Measurements from ENCODE around the gene RAP1B.

Gene RAP1B

GRCh38 chr12:68628698-68629097 is 18.0 kb downstream of the RAP1B start:
- DNase-seq (ENCODE audit: low read depth), result no peak
- H3K4me3 ChIP-seq (ENCODE audit: control insufficient read depth, low read depth, low read length), result no peak overlapping the region
- TF ChIP-seq CTCF (IDR thresholded peaks at IDR 0.05; ENCODE audit: control insufficient read depth, insufficient read depth, low read depth, low read length, missing control alignments), result no peak

- no peak for TF ChIP-seq CTCF (IDR thresholded peaks at IDR 0.05; ENCODE audit: control insufficient read depth, insufficient read depth, low read depth, low read length, missing control alignments)
- DNase-seq (ENCODE audit: low read depth), result no peak
- no peak overlapping the region for H3K4me3 ChIP-seq (ENCODE audit: control insufficient read depth, low read depth, low read length)
Observed at GRCh38 chr12:68630050-68630449, 19.4 kb downstream of the RAP1B start.

- no peak overlapping the region for H3K4me3 ChIP-seq (ENCODE audit: control insufficient read depth, low read depth, low read length)
- no peak for DNase-seq (ENCODE audit: low read depth)
- no peak for TF ChIP-seq CTCF (IDR thresholded peaks at IDR 0.05; ENCODE audit: control insufficient read depth, insufficient read depth, low read depth, low read length, missing control alignments)
Observed at GRCh38 chr12:68630598-68630997, 19.9 kb downstream of the RAP1B start.

- no peak for TF ChIP-seq CTCF (IDR thresholded peaks at IDR 0.05; ENCODE audit: control insufficient read depth, insufficient read depth, low read depth, low read length, missing control alignments)
- DNase-seq (ENCODE audit: low read depth), result no peak
- H3K4me3 ChIP-seq (ENCODE audit: control insufficient read depth, low read depth, low read length), result no peak overlapping the region
Observed at GRCh38 chr12:68631227-68631626, 20.5 kb downstream of the RAP1B start.

GRCh38 chr12:68632486-68632885 is 21.8 kb downstream of the RAP1B start:
- DNase-seq (ENCODE audit: low read depth), result no peak
- TF ChIP-seq CTCF (IDR thresholded peaks at IDR 0.05; ENCODE audit: control insufficient read depth, insufficient read depth, low read depth, low read length, missing control alignments), result no peak
- no peak overlapping the region for H3K4me3 ChIP-seq (ENCODE audit: control insufficient read depth, low read depth, low read length)

- H3K4me3 ChIP-seq (ENCODE audit: control insufficient read depth, low read depth, low read length), result no peak overlapping the region
- TF ChIP-seq CTCF (IDR thresholded peaks at IDR 0.05; ENCODE audit: control insufficient read depth, insufficient read depth, low read depth, low read length, missing control alignments), result no peak
- no peak for DNase-seq (ENCODE audit: low read depth)
Observed at GRCh38 chr12:68633614-68634558, 23.2 kb downstream of the RAP1B start.

Data from AG09309 (cell line).